Activated T-cell treated with anti-CD3 and anti-CD28 coated beads, Interleukin-2, amount 50 U/mL, for 4 hours (primary cell): ENCODE results near the gene RPL6. TPM values are rescaled to one million over a fixed set of nuclear protein-coding genes. Genes with fewer than 3 reads are reported as not detected.

ENCODE experiments used
- ATAC-seq, 2 donors: fragments of 200-7000 bp; cut with Tn5 transposase; one replicate each; pipeline ENCODE4 v1.10.0; 2021
- DNase-seq: peaks from one replicate; pipeline ENCODE4 v3.0.0-alpha.2; 2020
- H3K27me3 Mint-ChIP-seq: one replicate; pipeline ENCODE4 v1.8.0; 2021; ENCODE audit warnings: low read depth, mixed read lengths
- H3K36me3 Mint-ChIP-seq: one replicate; pipeline ENCODE4 v1.8.0; 2022; ENCODE audit warnings: mixed read lengths; ENCODE audit not compliant: insufficient read depth
- H3K4me1 Mint-ChIP-seq: one replicate; pipeline ENCODE4 v1.8.0; 2021; ENCODE audit warnings: low read depth, mixed read lengths
- H3K4me3 Mint-ChIP-seq: one replicate; pipeline ENCODE4 v1.8.0; 2021; ENCODE audit warnings: mild to moderate bottlenecking, moderate library complexity, mixed read lengths
- H3K9me3 Mint-ChIP-seq: one replicate; pipeline ENCODE4 v1.8.0; 2021; ENCODE audit warnings: mixed read lengths
- total RNA-seq, 3 donors: library from RNA; stranded (reverse); gene quantifications; one replicate each; pipeline ENCODE4 v1.2.1, GENCODE V29; 2021

Gene RPL6
- total RNA-seq, 3 donors from 2014 or later = 2,303 to 2,443 (median 2,407) TPM

- peaks cover 16% of the 10 kb centered on the region for H3K4me1 Mint-ChIP-seq
- no peaks in the 10 kb centered on the region for H3K27me3 Mint-ChIP-seq
- no peaks in the 10 kb centered on the region for H3K9me3 Mint-ChIP-seq
- ATAC-seq = no peak
- no peaks in the 10 kb centered on the region for H3K36me3 Mint-ChIP-seq
- no peak for DNase-seq
- H3K4me3 Mint-ChIP-seq = no peak overlapping the region
These were observed 34.3 kb downstream of the RPL6 start for GRCh38 chr12:112375105-112375504.

DNA sequence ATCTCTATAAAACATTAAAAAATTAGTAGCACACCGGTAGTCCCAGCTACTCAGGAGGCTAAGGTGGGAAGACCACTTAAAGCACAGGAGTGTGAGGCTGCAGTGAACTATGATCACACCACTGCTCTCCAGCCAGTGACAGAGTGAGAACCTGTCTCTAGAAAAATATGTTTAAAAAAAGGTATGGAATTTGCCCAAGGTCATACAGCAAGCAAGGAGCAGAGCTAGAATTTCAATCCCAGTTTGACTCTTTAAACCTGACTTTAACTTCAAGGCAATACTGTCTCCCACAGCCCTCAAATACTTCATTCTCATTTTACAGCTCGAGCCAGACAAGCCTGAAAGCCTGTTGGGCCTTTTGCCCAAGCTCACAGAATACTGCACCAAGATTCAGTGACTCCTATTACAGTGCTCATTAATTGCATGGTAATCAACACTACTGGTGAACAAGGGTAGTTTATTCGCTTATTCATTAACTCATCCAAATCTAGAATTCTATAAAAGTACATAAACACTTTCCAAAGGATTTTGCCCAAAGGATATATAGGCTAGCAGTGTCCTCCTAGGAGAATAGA lies 35.2 kb downstream of the RPL6 start:
- H3K27me3 Mint-ChIP-seq = no peaks in the 10 kb centered on the region
- ATAC-seq = no peak

DNA sequence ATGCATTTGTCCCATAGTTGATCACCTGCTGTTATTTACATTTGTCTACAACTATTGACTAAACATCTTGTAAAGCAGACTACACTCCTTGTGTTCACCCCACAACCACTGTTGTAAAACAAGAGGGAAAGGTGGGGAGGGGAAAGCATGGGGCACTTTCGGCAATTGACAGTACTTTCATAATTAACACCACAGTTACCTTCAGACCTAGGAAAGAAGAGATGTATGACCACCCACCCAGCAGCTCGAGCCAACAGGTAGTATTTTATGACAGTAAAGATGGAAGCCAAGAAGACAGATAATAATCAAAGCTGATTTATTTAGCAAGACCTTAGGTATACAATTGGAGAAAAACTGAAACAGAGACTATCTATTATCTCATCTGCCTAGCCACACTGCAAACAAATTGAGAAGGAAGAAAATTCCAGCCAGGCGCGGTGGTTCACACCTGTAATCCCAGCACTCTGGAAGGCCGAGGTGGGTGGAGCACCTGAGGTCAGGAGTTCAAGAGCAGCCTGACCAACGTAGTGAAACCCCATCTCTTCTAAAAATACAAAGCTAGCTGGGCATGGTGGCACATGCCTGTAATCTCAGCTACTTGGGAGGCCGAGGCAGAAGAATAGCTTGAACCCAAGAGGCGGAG lies 38.4 kb downstream of the RPL6 start:
- DNase-seq (no peak), ATAC-seq (no peak)
- Mint-ChIP-seq H3K9me3 (no peaks in the 10 kb centered on the region), H3K36me3 (no peaks in the 10 kb centered on the region), H3K4me1 (peaks cover 13% of the 10 kb centered on the region), H3K4me3 (no peak overlapping the region), H3K27me3 (no peaks in the 10 kb centered on the region)

More for the DNA sequence above, 35.2 kb downstream of the RPL6 start:
- no peak for DNase-seq
- Mint-ChIP-seq H3K36me3 (no peaks in the 10 kb centered on the region), H3K4me1 (peaks cover 14% of the 10 kb centered on the region), H3K4me3 (no peak overlapping the region), H3K9me3 (no peaks in the 10 kb centered on the region)

GRCh38 chr12:112370199-112370598 lies 39.2 kb downstream of the RPL6 start:
- H3K9me3 Mint-ChIP-seq = no peaks in the 10 kb centered on the region
- no peaks in the 10 kb centered on the region for H3K36me3 Mint-ChIP-seq
- ATAC-seq (no peak), DNase-seq (no peak)
- H3K4me1 Mint-ChIP-seq = peaks cover 13% of the 10 kb centered on the region
- H3K27me3 Mint-ChIP-seq = no peaks in the 10 kb centered on the region
- no peak overlapping the region for H3K4me3 Mint-ChIP-seq

GRCh38 chr12:112368856-112369255 lies 40.5 kb downstream of the RPL6 start:
- Mint-ChIP-seq H3K9me3 (no peaks in the 10 kb centered on the region), H3K4me1 (peaks cover 11% of the 10 kb centered on the region), H3K36me3 (no peaks in the 10 kb centered on the region), H3K4me3 (no peak overlapping the region), H3K27me3 (no peaks in the 10 kb centered on the region)
- ATAC-seq (no peak), DNase-seq (no peak)

GRCh38 chr12:112367965-112368364 lies 41.4 kb downstream of the RPL6 start:
- H3K4me3 Mint-ChIP-seq = no peak overlapping the region
- H3K36me3 Mint-ChIP-seq = no peaks in the 10 kb centered on the region
- ATAC-seq (no peak), DNase-seq (no peak)
- peaks cover 11% of the 10 kb centered on the region for H3K4me1 Mint-ChIP-seq
- H3K27me3 Mint-ChIP-seq = no peaks in the 10 kb centered on the region
- H3K9me3 Mint-ChIP-seq = no peaks in the 10 kb centered on the region

GRCh38 chr12:112362310-112362709 lies 47.1 kb downstream of the RPL6 start:
- Mint-ChIP-seq H3K27me3 (no peaks in the 10 kb centered on the region), H3K9me3 (no peaks in the 10 kb centered on the region), H3K4me3 (no peak overlapping the region), H3K4me1 (peaks cover 5% of the 10 kb centered on the region), H3K36me3 (peaks cover 3% of the 10 kb centered on the region)
- ATAC-seq = no peak
- no peak for DNase-seq

GRCh38 chr12:112361271-112361670 lies 48.1 kb downstream of the RPL6 start:
- DNase-seq = no peak
- no peak overlapping the region for H3K4me3 Mint-ChIP-seq
- peaks cover 8% of the 10 kb centered on the region for H3K4me1 Mint-ChIP-seq
- H3K27me3 Mint-ChIP-seq = no peaks in the 10 kb centered on the region
- ATAC-seq = no peak
- peaks cover 6% of the 10 kb centered on the region for H3K36me3 Mint-ChIP-seq
- no peaks in the 10 kb centered on the region for H3K9me3 Mint-ChIP-seq

DNA sequence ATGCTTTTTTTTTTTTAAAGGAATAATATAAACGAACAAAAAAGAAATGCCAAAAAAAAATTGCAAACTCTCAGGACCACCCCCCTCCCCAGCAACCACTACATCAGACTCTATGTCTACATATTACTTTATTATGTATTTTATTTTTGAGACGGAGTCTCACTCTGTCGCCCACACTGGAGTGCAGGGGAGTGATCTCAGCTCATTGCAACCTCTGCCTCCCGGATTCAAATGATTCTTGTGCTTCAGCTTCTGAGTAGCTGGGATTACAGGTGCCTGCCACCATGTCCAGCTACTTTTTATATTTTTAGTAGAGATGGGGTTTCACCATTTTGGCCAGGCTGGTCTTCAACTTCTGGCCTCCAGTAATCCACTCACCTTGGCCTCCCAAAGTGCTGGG lies 50.1 kb downstream of the RPL6 start:
- H3K36me3 Mint-ChIP-seq = peaks cover 6% of the 10 kb centered on the region
- H3K9me3 Mint-ChIP-seq = no peaks in the 10 kb centered on the region

GRCh38 chr12:112357214-112357613 lies 52.2 kb downstream of the RPL6 start:
- no peak for ATAC-seq
- no peaks in the 10 kb centered on the region for H3K9me3 Mint-ChIP-seq
- no peak for DNase-seq
- H3K27me3 Mint-ChIP-seq = no peaks in the 10 kb centered on the region
- peaks cover 6% of the 10 kb centered on the region for H3K36me3 Mint-ChIP-seq
- peaks cover 20% of the 10 kb centered on the region for H3K4me1 Mint-ChIP-seq
- no peak overlapping the region for H3K4me3 Mint-ChIP-seq

More for the DNA sequence above, 50.1 kb downstream of the RPL6 start:
- no peaks in the 10 kb centered on the region for H3K27me3 Mint-ChIP-seq
- ATAC-seq (no peak), DNase-seq (no peak)
- H3K4me1 Mint-ChIP-seq = peaks cover 12% of the 10 kb centered on the region
- no peak overlapping the region for H3K4me3 Mint-ChIP-seq

Other genes starting within 250 kb of the RPL6 start
- 10 to 100 TPM; 17.4 to 22.4 (median 19.0) TPM for gene HECTD4, start 27.2 kb downstream of the RPL6 start, total RNA-seq
- 100 to 1,000 TPM; 181 to 200 (median 199) TPM for gene PTPN11, start 9.3 kb upstream of the RPL6 start, total RNA-seq